ENCODE data around the gene GRID1.
"Not testable (repeated sequence)": the region's sequence is repeated elsewhere in the genome, so short reads cannot be mapped to it uniquely, and the experiment has no call there.

DNA sequence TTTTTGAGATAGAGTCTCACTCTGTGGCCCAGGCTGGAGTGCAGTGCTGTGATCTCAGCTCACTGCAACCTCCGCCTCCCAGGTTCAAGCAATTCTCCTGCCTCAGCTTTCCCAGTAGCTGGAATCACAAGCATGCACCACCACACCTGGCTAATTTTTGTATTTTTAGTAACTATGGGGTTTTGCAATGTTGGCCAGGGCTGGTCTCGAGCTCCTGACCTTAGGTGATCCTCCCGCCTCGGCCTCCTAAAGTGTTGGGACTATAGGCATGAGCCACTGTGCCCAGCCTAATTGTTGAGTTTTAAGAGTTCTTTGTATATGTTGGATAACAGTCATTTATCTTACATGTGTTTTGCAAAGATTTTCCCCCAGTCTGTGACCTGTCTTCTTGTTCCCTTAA lies 667.5 kb downstream of the GRID1 start:
- TF ChIP-seq, protein P1, sequence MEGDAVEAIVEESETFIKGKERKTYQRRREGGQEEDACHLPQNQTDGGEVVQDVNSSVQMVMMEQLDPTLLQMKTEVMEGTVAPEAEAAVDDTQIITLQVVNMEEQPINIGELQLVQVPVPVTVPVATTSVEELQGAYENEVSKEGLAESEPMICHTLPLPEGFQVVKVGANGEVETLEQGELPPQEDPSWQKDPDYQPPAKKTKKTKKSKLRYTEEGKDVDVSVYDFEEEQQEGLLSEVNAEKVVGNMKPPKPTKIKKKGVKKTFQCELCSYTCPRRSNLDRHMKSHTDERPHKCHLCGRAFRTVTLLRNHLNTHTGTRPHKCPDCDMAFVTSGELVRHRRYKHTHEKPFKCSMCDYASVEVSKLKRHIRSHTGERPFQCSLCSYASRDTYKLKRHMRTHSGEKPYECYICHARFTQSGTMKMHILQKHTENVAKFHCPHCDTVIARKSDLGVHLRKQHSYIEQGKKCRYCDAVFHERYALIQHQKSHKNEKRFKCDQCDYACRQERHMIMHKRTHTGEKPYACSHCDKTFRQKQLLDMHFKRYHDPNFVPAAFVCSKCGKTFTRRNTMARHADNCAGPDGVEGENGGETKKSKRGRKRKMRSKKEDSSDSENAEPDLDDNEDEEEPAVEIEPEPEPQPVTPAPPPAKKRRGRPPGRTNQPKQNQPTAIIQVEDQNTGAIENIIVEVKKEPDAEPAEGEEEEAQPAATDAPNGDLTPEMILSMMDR (IDR thresholded peaks at IDR 0.05) = not testable (repeated sequence)
- TF ChIP-seq ZFX (IDR thresholded peaks at IDR 0.05; ENCODE audit: borderline replicate concordance) = not testable (repeated sequence)

Data from 22Rv1 (cell line).